HUES64 (cell line): ENCODE results near the gene ATRIP. TPM values are rescaled to one million over a fixed set of nuclear protein-coding genes. Genes with fewer than 3 reads are reported as not detected.
A peak's percentile ranks its signal among the peaks of the same experiment; 100 is the strongest.
"Not testable (repeated sequence)": the region's sequence is repeated elsewhere in the genome, so short reads cannot be mapped to it uniquely, and the experiment has no call there.

Experiments used
- H3K27ac ChIP-seq: 2 replicates; pipeline ENCODE4 v1.7.0; 2013; ENCODE audit warnings: low read depth, low read length, inconsistent platforms
- H3K27me3 ChIP-seq: 2 replicates; pipeline ENCODE4 v1.6.1; 2013; ENCODE audit warnings: mild to moderate bottlenecking, low read length; ENCODE audit not compliant: insufficient read depth
- H3K36me3 ChIP-seq: 2 replicates; pipeline ENCODE4 v1.6.1; 2013; ENCODE audit warnings: mild to moderate bottlenecking, low read length; ENCODE audit not compliant: insufficient read depth
- H3K4me1 ChIP-seq: 2 replicates; pipeline ENCODE4 v1.6.1; 2013; ENCODE audit warnings: mild to moderate bottlenecking, low read length, moderate library complexity; ENCODE audit not compliant: insufficient read depth
- H3K4me3 ChIP-seq: 2 replicates; pipeline ENCODE4 v1.5.1; 2013; ENCODE audit warnings: mild to moderate bottlenecking, low read length, moderate library complexity
- H3K9ac ChIP-seq: 2 replicates; pipeline ENCODE4 v1.6.1; 2013; ENCODE audit warnings: mild to moderate bottlenecking, low read depth, low read length
- H3K9me3 ChIP-seq: 2 replicates; pipeline ENCODE4 v1.6.1; 2013; ENCODE audit warnings: low read depth, low read length; ENCODE audit not compliant: insufficient read depth
- WGBS: fragments of 150-250, 120-280 bp; methylation state at CpG from one replicate; pipeline ENCODE4 v1.1.7; 2013; ENCODE audit warnings: missing lambda C conversion rate; 5-methylcytosine and 5-hydroxymethylcytosine counted together
- polyA plus RNA-seq, 2 experiments: library from polyadenylated mRNA; stranded (reverse); fragments of 50-300 nt; gene quantifications; one replicate each; pipeline ENCODE4 v1.2.3, GENCODE V29; 2013

ATRIP gene
- polyA plus RNA-seq (2013, experiment 1 of 2) = 13.5 TPM
- 18.0 TPM for polyA plus RNA-seq (2013, experiment 2 of 2)

GRCh38 chr3:48446425-48447193, at the start of gene ATRIP:
ATRIP (plus strand) TSS chr3:48446737; CDS start chr3:48446846, 109 bp downstream.
- Histone ChIP-seq H3K36me3 (peaks cover 41% of the 10 kb centered on the region), H3K9me3 (no peaks in the 10 kb centered on the region), H3K27me3 (no peaks in the 10 kb centered on the region), H3K4me1 (peaks cover 9% of the 10 kb centered on the region; the same call in 1 of the 2 replicates), H3K9ac (peak within 1 kb of the TSS; percentile 85), H3K4me3 (peak within 1 kb of the TSS; percentile 95), H3K27ac (peak within 1 kb of the TSS; percentile 92)
- under 1% methylated on average over 91 of the region's 91 CpGs for WGBS

GRCh38 chr3:48397767-48398681, 48.5 kb upstream of the ATRIP start:
- Histone ChIP-seq H3K9ac (no peak overlapping the region), H3K4me1 (no peaks in the 10 kb centered on the region), H3K36me3 (0 out of 2 replicates have a peak, but pooled peaks cover 6% of the 10 kb centered on the region), H3K9me3 (no peaks in the 10 kb centered on the region), H3K4me3 (no peak overlapping the region), H3K27me3 (no peaks in the 10 kb centered on the region), H3K27ac (no peak overlapping the region)
- WGBS = 86% methylated on average over 9 of the region's 9 CpGs

DNA sequence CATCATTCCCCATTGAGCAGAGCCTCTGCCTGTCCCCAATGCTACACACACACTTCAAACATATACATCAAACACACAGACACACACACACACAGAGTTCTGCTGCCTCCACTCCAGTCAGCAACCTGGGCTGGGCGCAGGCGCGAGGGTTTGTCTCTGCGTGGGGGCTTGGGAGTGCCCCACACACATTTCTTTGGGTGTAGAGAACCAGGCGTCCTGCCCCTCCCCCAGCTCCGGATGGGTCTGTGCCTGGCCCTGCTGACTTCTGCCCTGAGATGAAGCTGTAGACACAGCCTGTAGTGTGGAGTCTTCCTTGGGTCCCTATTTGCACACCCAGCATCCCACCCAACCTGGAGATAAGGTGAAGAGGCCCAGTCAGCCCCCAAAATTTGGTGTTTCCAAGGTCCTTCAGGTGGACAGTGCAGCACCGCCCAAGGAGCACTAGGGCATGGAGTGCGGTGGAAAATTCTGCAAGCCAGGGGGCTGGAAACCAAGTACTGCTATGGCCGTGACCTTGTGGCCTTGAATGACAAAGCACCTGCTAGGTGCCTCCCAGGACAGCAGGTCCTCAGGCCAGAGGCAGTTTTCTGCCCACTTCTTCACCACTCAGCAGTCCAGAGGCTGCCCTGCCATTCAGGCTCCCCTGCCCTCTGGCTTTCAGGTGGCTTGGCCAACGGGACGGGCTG, 47.7 kb upstream of the ATRIP start:
- Histone ChIP-seq H3K9me3 (no peaks in the 10 kb centered on the region), H3K4me3 (no peak overlapping the region), H3K27me3 (no peaks in the 10 kb centered on the region), H3K36me3 (peaks cover 13% of the 10 kb centered on the region), H3K4me1 (no peaks in the 10 kb centered on the region), H3K27ac (no peak overlapping the region), H3K9ac (no peak overlapping the region)
- WGBS = 79% methylated on average over 11 of the region's 11 CpGs

DNA sequence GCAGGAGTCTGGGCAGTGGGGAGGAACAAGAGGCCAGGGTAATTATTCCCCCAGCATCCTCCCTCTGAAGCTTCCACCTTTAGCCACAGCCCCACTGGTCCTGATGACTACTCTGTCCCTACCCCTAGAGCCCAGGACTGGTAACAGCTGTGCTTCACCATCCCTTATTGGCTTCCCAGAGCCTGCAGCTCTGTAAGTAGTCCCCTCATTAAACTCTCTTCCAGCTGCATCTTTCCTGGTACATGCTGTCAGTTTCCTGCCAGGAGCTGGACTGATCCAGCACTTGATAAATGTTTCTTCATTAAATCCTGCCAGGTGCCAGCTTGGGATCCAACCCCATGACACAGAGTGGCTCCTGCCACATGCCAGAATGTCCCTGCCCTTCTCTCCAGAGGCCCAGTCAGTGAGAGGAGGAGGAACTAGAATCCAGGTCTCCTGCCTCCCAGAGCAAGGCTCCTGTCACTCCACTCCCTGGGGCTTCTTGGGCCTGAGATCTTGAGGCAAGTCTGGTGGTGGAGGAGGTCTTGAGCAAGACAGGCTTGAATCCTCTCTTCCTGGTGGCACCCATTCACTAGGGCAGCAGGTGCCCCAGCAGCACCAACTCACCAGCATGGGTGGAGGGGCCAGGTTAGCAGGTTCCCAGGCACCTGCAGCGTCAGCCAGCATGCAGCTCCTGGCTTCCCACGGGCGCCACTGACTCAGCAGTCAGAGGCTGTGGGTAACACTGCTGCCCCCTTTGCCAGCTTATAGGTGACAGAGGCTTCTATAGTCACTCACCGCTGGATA, 47.0 kb upstream of the ATRIP start:
- H3K9me3 ChIP-seq = no peaks in the 10 kb centered on the region
- WGBS = 85% methylated on average over 4 of the region's 4 CpGs
- H3K36me3 ChIP-seq = peaks cover 21% of the 10 kb centered on the region
- no peak overlapping the region for H3K27ac ChIP-seq
- no peak overlapping the region for H3K4me3 ChIP-seq
- no peaks in the 10 kb centered on the region for H3K4me1 ChIP-seq
- H3K9ac ChIP-seq = no peak overlapping the region
- H3K27me3 ChIP-seq = no peaks in the 10 kb centered on the region

GRCh38 chr3:48400824-48401433, 45.6 kb upstream of the ATRIP start:
- Histone ChIP-seq H3K27me3 (no peaks in the 10 kb centered on the region), H3K36me3 (peaks cover 34% of the 10 kb centered on the region), H3K27ac (no peak overlapping the region), H3K4me3 (no peak overlapping the region), H3K9ac (no peak overlapping the region), H3K9me3 (no peaks in the 10 kb centered on the region), H3K4me1 (no peaks in the 10 kb centered on the region)
- WGBS = 88% methylated on average over 6 of the region's 6 CpGs

DNA sequence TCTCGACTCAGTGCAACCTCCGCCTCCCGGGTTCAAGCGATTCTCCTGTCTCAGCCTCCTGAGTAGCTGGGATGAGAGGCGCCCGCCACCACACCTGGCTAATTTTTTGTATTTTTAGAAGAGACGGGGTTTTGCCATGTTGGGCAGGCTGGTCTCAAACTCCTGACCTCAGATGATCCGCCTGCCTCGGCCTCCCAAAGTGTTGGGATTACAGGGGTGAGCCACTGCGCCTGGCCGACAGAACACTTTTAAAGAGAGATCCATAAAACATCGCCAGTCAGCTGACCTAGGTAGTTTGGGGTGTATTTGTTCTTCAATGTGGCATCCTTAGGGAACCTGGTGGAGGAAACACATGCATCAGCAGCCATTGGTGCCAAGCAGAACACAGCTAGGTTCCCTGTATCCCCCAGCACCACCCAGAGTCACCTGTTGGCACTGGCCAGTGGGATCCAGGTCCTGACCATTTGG, 45.1 kb upstream of the ATRIP start:
- not testable (repeated sequence) for H3K9me3 ChIP-seq, H3K4me3 ChIP-seq, H3K4me1 ChIP-seq, H3K27me3 ChIP-seq, H3K27ac ChIP-seq, H3K9ac ChIP-seq
- peaks cover 40% of the 10 kb centered on the region for H3K36me3 ChIP-seq
- WGBS = 98% methylated on average over 12 of the region's 12 CpGs

DNA sequence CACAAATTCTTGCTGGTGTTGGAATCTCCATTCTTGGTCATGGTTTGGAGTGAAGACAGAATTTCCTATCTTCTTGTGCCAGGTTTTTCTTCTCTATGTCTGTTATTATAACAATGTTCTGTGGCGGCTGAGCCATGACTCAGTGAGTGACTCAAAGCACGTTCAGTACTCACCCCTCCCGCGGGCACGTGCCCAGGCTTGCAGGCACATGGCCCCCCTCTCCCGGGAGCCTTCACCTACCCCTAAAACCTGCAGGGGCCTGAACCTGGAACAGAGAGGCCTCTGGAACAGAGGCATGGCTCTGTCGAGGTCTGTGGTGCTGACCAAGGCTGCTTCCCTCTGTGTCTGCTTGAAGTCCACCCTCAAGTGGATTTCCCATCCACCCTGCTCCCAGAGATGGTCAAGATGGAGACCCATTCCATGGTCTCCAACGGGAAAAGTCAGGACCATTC, 44.2 kb upstream of the ATRIP start:
- WGBS = 92% methylated on average over 8 of the region's 8 CpGs
- H3K4me3 ChIP-seq = no peak overlapping the region
- no peak overlapping the region for H3K27ac ChIP-seq
- no peaks in the 10 kb centered on the region for H3K27me3 ChIP-seq
- H3K9me3 ChIP-seq = no peaks in the 10 kb centered on the region
- peaks cover 48% of the 10 kb centered on the region for H3K36me3 ChIP-seq
- no peak overlapping the region for H3K9ac ChIP-seq
- no peaks in the 10 kb centered on the region for H3K4me1 ChIP-seq

DNA sequence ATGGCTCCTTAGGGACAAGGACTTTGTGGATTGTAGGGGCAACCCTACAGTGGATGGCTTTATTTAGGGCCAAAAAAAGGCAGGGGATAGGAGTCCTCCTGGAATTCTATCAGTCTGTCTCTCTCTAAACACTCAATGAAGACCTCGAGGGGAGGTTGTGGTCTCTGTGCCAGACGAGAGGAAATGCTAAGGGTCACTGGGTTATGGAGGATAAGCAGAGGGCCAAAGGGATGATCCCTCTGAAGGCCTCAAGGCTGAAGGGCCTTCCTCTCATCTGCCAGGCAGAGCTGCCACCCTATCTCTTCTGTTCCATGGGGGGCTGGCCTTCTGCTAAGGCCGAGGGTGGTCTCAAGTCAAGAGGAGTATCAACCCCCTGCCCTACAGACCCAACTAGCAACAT, 43.6 kb upstream of the ATRIP start:
- H3K27ac ChIP-seq = no peak overlapping the region
- H3K9me3 ChIP-seq = no peaks in the 10 kb centered on the region
- no peak overlapping the region for H3K9ac ChIP-seq
- H3K4me3 ChIP-seq = no peak overlapping the region
- peaks cover 54% of the 10 kb centered on the region for H3K36me3 ChIP-seq
- H3K4me1 ChIP-seq = no peaks in the 10 kb centered on the region
- H3K27me3 ChIP-seq = no peaks in the 10 kb centered on the region
- 91% methylated on average over 3 of the region's 3 CpGs for WGBS

GRCh38 chr3:48403533-48404439, 42.8 kb upstream of the ATRIP start:
- peaks cover 61% of the 10 kb centered on the region for H3K36me3 ChIP-seq
- H3K4me3 ChIP-seq = no peak overlapping the region
- H3K4me1 ChIP-seq = no peaks in the 10 kb centered on the region
- 95% methylated on average over 15 of the region's 15 CpGs for WGBS
- H3K9ac ChIP-seq = no peak overlapping the region
- H3K27ac ChIP-seq = no peak overlapping the region
- H3K9me3 ChIP-seq = no peaks in the 10 kb centered on the region
- no peaks in the 10 kb centered on the region for H3K27me3 ChIP-seq
